ENCODE results near the gene CNN2. TPM values are rescaled to one million over a fixed set of nuclear protein-coding genes. Genes with fewer than 3 reads are reported as not detected.

The CNN2 gene
- total RNA-seq, 1 donor from 2014 or later: 163 TPM

- H3K9me3 Mint-ChIP-seq: no peaks in the 10 kb centered on the region
- DNase-seq (ENCODE audit: low spot score): no peak
- peaks cover 29% of the 10 kb centered on the region for H3K4me1 Mint-ChIP-seq (ENCODE audit: low read depth)
- peak overlapping the region; percentile 87 for H3K4me3 Mint-ChIP-seq (ENCODE audit: low read depth)
- peaks cover 26% of the 10 kb centered on the region for H3K36me3 Mint-ChIP-seq (ENCODE audit: low read depth)
- H3K27me3 Mint-ChIP-seq (ENCODE audit: low read depth): no peaks in the 10 kb centered on the region
- intact Hi-C loops (cut with micrococcal nuclease): loop anchor here (5.0 kb wide), 1 partner anchor 40 kb away; the partner anchor contains the start of gene CNN2
- peak overlapping the region; percentile 88 for H3K27ac Mint-ChIP-seq
Measured at GRCh38 chr19:1067341-1067957, 41.0 kb downstream of the CNN2 start.

- H3K9me3 Mint-ChIP-seq: no peaks in the 10 kb centered on the region
- H3K36me3 Mint-ChIP-seq (ENCODE audit: low read depth): peaks cover 34% of the 10 kb centered on the region
- intact Hi-C loops (cut with micrococcal nuclease): loop anchor here (1.0 to 5.0 kb wide), 4 partner anchors 9 to 41 kb away; partner anchors contain the start of genes ABCA7, CNN2 and GPX4
- peaks cover 35% of the 10 kb centered on the region for H3K4me1 Mint-ChIP-seq (ENCODE audit: low read depth)
- no peaks in the 10 kb centered on the region for H3K27me3 Mint-ChIP-seq (ENCODE audit: low read depth)
- H3K27ac Mint-ChIP-seq: peak overlapping the region; percentile 94
- DNase-seq (ENCODE audit: low spot score): peak; percentile 68
- H3K4me3 Mint-ChIP-seq (ENCODE audit: low read depth): peak overlapping the region; percentile 87
Measured at GRCh38 chr19:1068009-1069001, 41.9 kb downstream of the CNN2 start.

GRCh38 chr19:1069009-1069779 is 42.8 kb downstream of the CNN2 start:
- Mint-ChIP-seq H3K27me3 (ENCODE audit: low read depth) (no peaks in the 10 kb centered on the region), H3K36me3 (ENCODE audit: low read depth) (peaks cover 42% of the 10 kb centered on the region), H3K4me1 (ENCODE audit: low read depth) (peaks cover 38% of the 10 kb centered on the region), H3K4me3 (ENCODE audit: low read depth) (peak overlapping the region; percentile 87), H3K9me3 (no peaks in the 10 kb centered on the region), H3K27ac (peak overlapping the region; percentile 94)
- intact Hi-C loops (cut with micrococcal nuclease): loop anchor here (1.0 to 5.0 kb wide), 4 partner anchors 8 to 42 kb away; partner anchors contain the start of genes ABCA7, CNN2 and GPX4
- peak; percentile 61 for DNase-seq (ENCODE audit: low spot score)

- H3K27me3 Mint-ChIP-seq (ENCODE audit: low read depth): no peaks in the 10 kb centered on the region
- no peak for DNase-seq (ENCODE audit: low spot score)
- no peaks in the 10 kb centered on the region for H3K9me3 Mint-ChIP-seq
- no peak overlapping the region for H3K27ac Mint-ChIP-seq
- H3K36me3 Mint-ChIP-seq (ENCODE audit: low read depth): peaks cover 46% of the 10 kb centered on the region
- H3K4me1 Mint-ChIP-seq (ENCODE audit: low read depth): peaks cover 34% of the 10 kb centered on the region
- H3K4me3 Mint-ChIP-seq (ENCODE audit: low read depth): no peak overlapping the region
- intact Hi-C loops (cut with micrococcal nuclease): no loop called here
Measured at GRCh38 chr19:1070576-1070930, 44.1 kb downstream of the CNN2 start.

- no peaks in the 10 kb centered on the region for H3K27me3 Mint-ChIP-seq (ENCODE audit: low read depth)
- peaks cover 52% of the 10 kb centered on the region for H3K36me3 Mint-ChIP-seq (ENCODE audit: low read depth)
- intact Hi-C loops (cut with micrococcal nuclease): no loop called here
- peaks cover 40% of the 10 kb centered on the region for H3K4me1 Mint-ChIP-seq (ENCODE audit: low read depth)
- H3K27ac Mint-ChIP-seq: peak overlapping the region; percentile 89
- H3K4me3 Mint-ChIP-seq (ENCODE audit: low read depth): peak overlapping the region; percentile 81
- H3K9me3 Mint-ChIP-seq: no peaks in the 10 kb centered on the region
- DNase-seq (ENCODE audit: low spot score): no peak
Measured at GRCh38 chr19:1070931-1071791, 44.8 kb downstream of the CNN2 start.

- Mint-ChIP-seq H3K27ac (peak overlapping the region; percentile 89), H3K27me3 (ENCODE audit: low read depth) (no peaks in the 10 kb centered on the region), H3K4me1 (ENCODE audit: low read depth) (peaks cover 46% of the 10 kb centered on the region), H3K9me3 (no peaks in the 10 kb centered on the region), H3K4me3 (ENCODE audit: low read depth) (peak overlapping the region; percentile 81), H3K36me3 (ENCODE audit: low read depth) (peaks cover 61% of the 10 kb centered on the region)
- intact Hi-C loops (cut with micrococcal nuclease): no loop called here
- no peak for DNase-seq (ENCODE audit: low spot score)
Measured at GRCh38 chr19:1072371-1073015, 46.1 kb downstream of the CNN2 start.

- peak overlapping the region; percentile 12 for H3K27ac Mint-ChIP-seq
- H3K4me3 Mint-ChIP-seq (ENCODE audit: low read depth): peak overlapping the region; percentile 13
- H3K4me1 Mint-ChIP-seq (ENCODE audit: low read depth): peaks cover 49% of the 10 kb centered on the region
- H3K36me3 Mint-ChIP-seq (ENCODE audit: low read depth): peaks cover 66% of the 10 kb centered on the region
- no peaks in the 10 kb centered on the region for H3K27me3 Mint-ChIP-seq (ENCODE audit: low read depth)
- no peak for DNase-seq (ENCODE audit: low spot score)
- no peaks in the 10 kb centered on the region for H3K9me3 Mint-ChIP-seq
- intact Hi-C loops (cut with micrococcal nuclease): no loop called here
Measured at GRCh38 chr19:1073063-1073955, 46.9 kb downstream of the CNN2 start.

GRCh38 chr19:1073956-1074517 is 47.6 kb downstream of the CNN2 start:
- Mint-ChIP-seq H3K4me1 (ENCODE audit: low read depth) (peaks cover 46% of the 10 kb centered on the region), H3K36me3 (ENCODE audit: low read depth) (peaks cover 64% of the 10 kb centered on the region)

GRCh38 chr19:1074544-1075283 is 48.3 kb downstream of the CNN2 start:
- Mint-ChIP-seq H3K9me3 (no peaks in the 10 kb centered on the region), H3K27me3 (ENCODE audit: low read depth) (no peaks in the 10 kb centered on the region), H3K36me3 (ENCODE audit: low read depth) (peaks cover 62% of the 10 kb centered on the region), H3K27ac (peak overlapping the region; percentile 91), H3K4me1 (ENCODE audit: low read depth) (peaks cover 40% of the 10 kb centered on the region), H3K4me3 (ENCODE audit: low read depth) (peak overlapping the region; percentile 72)
- intact Hi-C loops (cut with micrococcal nuclease): loop anchor here (5.0 kb wide), 2 partner anchors 58 to 442 kb away; partner anchors contain the start of gene POLRMT
- DNase-seq (ENCODE audit: low spot score): peak; percentile 76

More at GRCh38 chr19:1073956-1074517, 47.6 kb downstream of the CNN2 start:
- H3K27ac Mint-ChIP-seq: peak overlapping the region; percentile 60
- H3K4me3 Mint-ChIP-seq (ENCODE audit: low read depth): peak overlapping the region; percentile 55
- no peaks in the 10 kb centered on the region for H3K9me3 Mint-ChIP-seq
- intact Hi-C loops (cut with micrococcal nuclease): no loop called here
- H3K27me3 Mint-ChIP-seq (ENCODE audit: low read depth): no peaks in the 10 kb centered on the region
- no peak for DNase-seq (ENCODE audit: low spot score)

GRCh38 chr19:1076046-1076386 is 49.6 kb downstream of the CNN2 start:
- no peaks in the 10 kb centered on the region for H3K27me3 Mint-ChIP-seq (ENCODE audit: low read depth)
- H3K4me3 Mint-ChIP-seq (ENCODE audit: low read depth): peak overlapping the region; percentile 72
- H3K9me3 Mint-ChIP-seq: no peaks in the 10 kb centered on the region
- H3K36me3 Mint-ChIP-seq (ENCODE audit: low read depth): peaks cover 75% of the 10 kb centered on the region
- intact Hi-C loops (cut with micrococcal nuclease): loop anchor here (2.0 to 5.0 kb wide), 3 partner anchors 37 to 444 kb away; partner anchors contain the start of gene POLRMT
- H3K27ac Mint-ChIP-seq: peak overlapping the region; percentile 91
- peaks cover 43% of the 10 kb centered on the region for H3K4me1 Mint-ChIP-seq (ENCODE audit: low read depth)
- DNase-seq (ENCODE audit: low spot score): no peak
